ENCODE data around the gene FBXL4. TPM values are rescaled to one million over a fixed set of nuclear protein-coding genes. Genes with fewer than 3 reads are reported as not detected.

FBXL4 gene
- polyA plus RNA-seq, 1 donor (not counting 4 experiments of a cell fraction or from before 2014, with no cell fraction given) = 19.9 TPM

DNA sequence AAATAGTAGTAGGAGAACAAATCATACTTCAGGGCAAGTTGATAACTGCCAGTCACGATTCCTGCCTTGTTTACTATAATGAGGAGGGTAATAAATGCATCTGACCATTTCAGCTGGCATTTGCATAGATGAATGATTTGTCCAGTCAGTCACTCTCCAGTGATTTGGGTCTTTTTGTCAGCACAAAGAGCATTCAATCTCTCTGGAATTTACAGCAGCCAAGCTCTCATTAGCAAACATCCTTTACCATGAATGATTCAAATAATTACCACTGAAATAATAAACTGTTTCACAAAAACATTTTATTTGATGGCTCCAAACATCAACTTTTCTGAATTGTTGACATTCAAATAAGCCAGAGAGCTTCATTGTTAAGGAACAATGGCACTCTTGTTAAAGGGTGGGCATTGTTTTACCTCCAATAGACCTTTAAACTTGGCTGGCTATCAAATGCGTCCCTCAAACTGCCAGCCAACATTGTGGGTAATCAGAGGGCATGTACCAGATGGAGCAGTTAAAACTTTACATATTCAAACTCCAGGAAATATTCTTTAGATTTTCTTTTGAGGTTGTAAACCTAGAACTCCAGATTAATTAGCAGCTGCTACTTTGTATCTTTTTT, 30.0 kb upstream of the FBXL4 start:
- no peaks in the 10 kb centered on the region for H3K36me3 ChIP-seq (ENCODE audit: control insufficient read depth in 2 of 2, extremely low read depth in 1 of 2, insufficient read depth in 2 of 2, low read length in 2 of 2)
- no peak for TF ChIP-seq EZH2 (IDR thresholded peaks at IDR 0.05; ENCODE audit: low read length)
- TF ChIP-seq, protein P1, sequence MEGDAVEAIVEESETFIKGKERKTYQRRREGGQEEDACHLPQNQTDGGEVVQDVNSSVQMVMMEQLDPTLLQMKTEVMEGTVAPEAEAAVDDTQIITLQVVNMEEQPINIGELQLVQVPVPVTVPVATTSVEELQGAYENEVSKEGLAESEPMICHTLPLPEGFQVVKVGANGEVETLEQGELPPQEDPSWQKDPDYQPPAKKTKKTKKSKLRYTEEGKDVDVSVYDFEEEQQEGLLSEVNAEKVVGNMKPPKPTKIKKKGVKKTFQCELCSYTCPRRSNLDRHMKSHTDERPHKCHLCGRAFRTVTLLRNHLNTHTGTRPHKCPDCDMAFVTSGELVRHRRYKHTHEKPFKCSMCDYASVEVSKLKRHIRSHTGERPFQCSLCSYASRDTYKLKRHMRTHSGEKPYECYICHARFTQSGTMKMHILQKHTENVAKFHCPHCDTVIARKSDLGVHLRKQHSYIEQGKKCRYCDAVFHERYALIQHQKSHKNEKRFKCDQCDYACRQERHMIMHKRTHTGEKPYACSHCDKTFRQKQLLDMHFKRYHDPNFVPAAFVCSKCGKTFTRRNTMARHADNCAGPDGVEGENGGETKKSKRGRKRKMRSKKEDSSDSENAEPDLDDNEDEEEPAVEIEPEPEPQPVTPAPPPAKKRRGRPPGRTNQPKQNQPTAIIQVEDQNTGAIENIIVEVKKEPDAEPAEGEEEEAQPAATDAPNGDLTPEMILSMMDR (optimal IDR thresholded peaks at IDR 0.05 in 1 of 3, IDR thresholded peaks at IDR 0.05 in 1 of 3, conservative IDR thresholded peaks at IDR 0.05 in 1 of 3; ENCODE audit: extremely low read depth in 1 of 3, insufficient read depth in 2 of 3, low read length in 3 of 3) = no peak

DNA sequence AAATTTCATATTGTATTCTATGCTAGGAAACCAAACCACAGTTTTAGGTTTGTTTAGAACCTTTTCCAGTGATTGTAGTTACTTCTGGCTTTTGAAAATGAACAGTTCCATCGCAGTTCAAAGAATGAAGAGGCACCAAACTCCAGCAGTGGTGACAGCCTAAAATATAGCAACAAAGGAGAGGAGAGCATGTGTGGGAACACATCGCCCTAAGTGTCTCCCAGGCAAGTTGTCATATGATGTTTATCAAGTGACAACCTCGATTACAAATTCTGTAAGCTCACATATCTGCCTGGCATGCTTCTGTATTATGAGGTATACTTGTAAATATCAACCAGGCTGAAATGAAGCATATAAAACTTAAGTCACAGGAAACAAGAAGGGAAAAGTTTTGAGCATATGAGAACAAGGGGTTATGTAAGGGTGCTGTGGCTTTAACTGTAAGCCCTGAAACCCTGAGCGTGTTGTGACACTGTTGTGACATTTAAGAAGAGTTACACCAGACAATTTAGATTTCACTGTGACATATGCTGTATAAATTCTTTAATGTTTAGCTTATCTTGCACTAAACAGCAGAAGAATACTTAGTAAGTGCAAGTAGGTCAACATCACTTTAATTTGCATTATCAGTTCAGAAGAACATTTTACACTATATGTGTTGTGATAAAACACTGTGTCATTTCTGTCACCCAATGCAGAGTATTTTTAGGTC, 29.1 kb upstream of the FBXL4 start:
- no peaks in the 10 kb centered on the region for H4K20me1 ChIP-seq (ENCODE audit: control insufficient read depth, extremely low read depth, insufficient read depth, low read length)
- FAIRE-seq = no peak
- no peaks in the 10 kb centered on the region for H3K4me1 ChIP-seq (ENCODE audit: control insufficient read depth, extremely low read depth, insufficient read depth, low read length)
- DNase-seq (ENCODE audit: low read depth, low spot score) = no peak
- H3K36me3 ChIP-seq (ENCODE audit: control insufficient read depth in 2 of 2, extremely low read depth in 1 of 2, insufficient read depth in 2 of 2, low read length in 2 of 2) = no peaks in the 10 kb centered on the region
- H3K27ac ChIP-seq (ENCODE audit: control insufficient read depth, insufficient read depth, low read length) = no peak overlapping the region
- no peak overlapping the region for H2AFZ ChIP-seq (ENCODE audit: control insufficient read depth, low read length)
- H3K9ac ChIP-seq (ENCODE audit: control insufficient read depth, extremely low read depth, insufficient read depth, low read length) = no peak overlapping the region
- no peaks in the 10 kb centered on the region for H3K9me3 ChIP-seq (ENCODE audit: control insufficient read depth, low read depth, low read length)
- dilution Hi-C loops (cut with MboI; ENCODE audit: extremely low pct_ligation_motif_present, low sequenced_read_pairs) = no loop called here
- TF ChIP-seq EZH2 (IDR thresholded peaks at IDR 0.05; ENCODE audit: low read length) = no peak
- TF ChIP-seq, protein P1 (optimal IDR thresholded peaks at IDR 0.05 in 1 of 3, IDR thresholded peaks at IDR 0.05 in 1 of 3, conservative IDR thresholded peaks at IDR 0.05 in 1 of 3; ENCODE audit: extremely low read depth in 1 of 3, insufficient read depth in 2 of 3, low read length in 3 of 3) = no peak
- H3K4me3 ChIP-seq (ENCODE audit: control insufficient read depth in 2 of 3, extremely low read depth in 1 of 3, insufficient read depth in 2 of 3, low read depth in 1 of 3, low read length in 3 of 3) = no peak overlapping the region
- H3K4me2 ChIP-seq (ENCODE audit: control insufficient read depth, extremely low read depth, insufficient read depth, low read depth, low read length) = no peak overlapping the region
- H3K27me3 ChIP-seq (ENCODE audit: control insufficient read depth, extremely low read depth, insufficient read depth, low read length) = no peaks in the 10 kb centered on the region
- no peaks in the 10 kb centered on the region for H3K9me1 ChIP-seq (ENCODE audit: control insufficient read depth, extremely low read depth, insufficient read depth, low read length)
- H3K79me2 ChIP-seq (ENCODE audit: control insufficient read depth, insufficient read depth, low read length) = no peaks in the 10 kb centered on the region

More for the DNA sequence above, 30.0 kb upstream of the FBXL4 start:
- Histone ChIP-seq H3K27ac (ENCODE audit: control insufficient read depth, insufficient read depth, low read length) (no peak overlapping the region), H3K9ac (ENCODE audit: control insufficient read depth, extremely low read depth, insufficient read depth, low read length) (no peak overlapping the region), H3K4me3 (ENCODE audit: control insufficient read depth in 2 of 3, extremely low read depth in 1 of 3, insufficient read depth in 2 of 3, low read depth in 1 of 3, low read length in 3 of 3) (no peak overlapping the region), H3K9me3 (ENCODE audit: control insufficient read depth, low read depth, low read length) (no peaks in the 10 kb centered on the region), H3K79me2 (ENCODE audit: control insufficient read depth, insufficient read depth, low read length) (no peaks in the 10 kb centered on the region), H3K9me1 (ENCODE audit: control insufficient read depth, extremely low read depth, insufficient read depth, low read length) (no peaks in the 10 kb centered on the region), H4K20me1 (ENCODE audit: control insufficient read depth, extremely low read depth, insufficient read depth, low read length) (no peaks in the 10 kb centered on the region), H2AFZ (ENCODE audit: control insufficient read depth, low read length) (no peak overlapping the region), H3K4me1 (ENCODE audit: control insufficient read depth, extremely low read depth, insufficient read depth, low read length) (no peaks in the 10 kb centered on the region), H3K27me3 (ENCODE audit: control insufficient read depth, extremely low read depth, insufficient read depth, low read length) (no peaks in the 10 kb centered on the region), H3K4me2 (ENCODE audit: control insufficient read depth, extremely low read depth, insufficient read depth, low read depth, low read length) (no peak overlapping the region)
- no peak for FAIRE-seq
- DNase-seq (ENCODE audit: low read depth, low spot score) = no peak
- dilution Hi-C loops (cut with MboI; ENCODE audit: extremely low pct_ligation_motif_present, low sequenced_read_pairs) = no loop called here
